ENCODE data around the gene ADPRHL1. TPM values are rescaled to one million over a fixed set of nuclear protein-coding genes. Genes with fewer than 3 reads are reported as not detected.

The ADPRHL1 gene
- total RNA-seq, 1 donor from 2014 or later = 0.22 TPM

GRCh38 chr13:113461022-113461751, 7.9 kb upstream of the ADPRHL1 start:
- H3K4me3 Mint-ChIP-seq = no peak overlapping the region
- H3K27me3 ChIP-seq = no peaks in the 10 kb centered on the region
- H3K27ac Mint-ChIP-seq = no peak overlapping the region
- no peak overlapping the region for H3K4me2 ChIP-seq
- H3K36me3 Mint-ChIP-seq = peaks cover 12% of the 10 kb centered on the region
- H3F3A ChIP-seq (ENCODE audit: low read depth) = no peaks in the 10 kb centered on the region
- H3K27ac ChIP-seq = no peak overlapping the region
- H3K27me3 Mint-ChIP-seq (ENCODE audit: insufficient read depth, low read depth) = peaks cover 3% of the 10 kb centered on the region
- H3K4me3 ChIP-seq = no peak overlapping the region
- DNase-seq (ENCODE audit: low spot score) = no peak
- H2AFZ ChIP-seq (replicated peaks) = no peak overlapping the region
- no peaks in the 10 kb centered on the region for H3K4me1 ChIP-seq
- no peaks in the 10 kb centered on the region for H3K79me2 ChIP-seq (ENCODE audit: low read depth)
- H4K20me1 ChIP-seq (ENCODE audit: low read depth) = no peaks in the 10 kb centered on the region
- no peaks in the 10 kb centered on the region for H3K4me1 Mint-ChIP-seq
- no peaks in the 10 kb centered on the region for H3K9me3 Mint-ChIP-seq
- H3K9ac ChIP-seq = no peak overlapping the region
- no peaks in the 10 kb centered on the region for H3K9me3 ChIP-seq (ENCODE audit: low read depth)
- TF ChIP-seq CTCF (IDR thresholded peaks at IDR 0.05) = no peak
- no peak for TF ChIP-seq EZH2phosphoT487 (IDR thresholded peaks at IDR 0.05)
- no peaks in the 10 kb centered on the region for H3K36me3 ChIP-seq

- Histone ChIP-seq H3K27me3 (no peaks in the 10 kb centered on the region), H3K9ac (no peak overlapping the region), H3K79me2 (ENCODE audit: low read depth) (no peaks in the 10 kb centered on the region), H4K20me1 (ENCODE audit: low read depth) (no peaks in the 10 kb centered on the region), H3K4me1 (no peaks in the 10 kb centered on the region), H3K9me3 (ENCODE audit: low read depth) (no peaks in the 10 kb centered on the region), H3K4me2 (no peak overlapping the region), H3K36me3 (no peaks in the 10 kb centered on the region), H3K27ac (no peak overlapping the region), H2AFZ (replicated peaks) (no peak overlapping the region), H3F3A (ENCODE audit: low read depth) (no peaks in the 10 kb centered on the region), H3K4me3 (no peak overlapping the region)
- H3K9me3 Mint-ChIP-seq = no peaks in the 10 kb centered on the region
- no peak overlapping the region for H3K4me3 Mint-ChIP-seq
- no peaks in the 10 kb centered on the region for H3K4me1 Mint-ChIP-seq
- DNase-seq (ENCODE audit: low spot score) = no peak
- no peak for TF ChIP-seq EZH2 (IDR thresholded peaks at IDR 0.05)
- TF ChIP-seq EZH2phosphoT487 (IDR thresholded peaks at IDR 0.05) = no peak
- TF ChIP-seq CTCF (IDR thresholded peaks at IDR 0.05) = no peak
- H3K36me3 Mint-ChIP-seq = peaks cover 15% of the 10 kb centered on the region
- H3K27ac Mint-ChIP-seq = no peak overlapping the region
- peaks cover 3% of the 10 kb centered on the region for H3K27me3 Mint-ChIP-seq (ENCODE audit: insufficient read depth, low read depth)
Observed at GRCh38 chr13:113460599-113460998, 7.3 kb upstream of the ADPRHL1 start.

- no peak overlapping the region for H2AFZ ChIP-seq (replicated peaks)
- peaks cover 3% of the 10 kb centered on the region for H3K27me3 Mint-ChIP-seq (ENCODE audit: insufficient read depth, low read depth)
- no peaks in the 10 kb centered on the region for H3K4me1 Mint-ChIP-seq
- H3K9me3 ChIP-seq (ENCODE audit: low read depth) = no peaks in the 10 kb centered on the region
- DNase-seq (ENCODE audit: low spot score) = no peak
- peaks cover 15% of the 10 kb centered on the region for H3K36me3 Mint-ChIP-seq
- H3K4me1 ChIP-seq = no peaks in the 10 kb centered on the region
- H3K4me3 ChIP-seq = no peak overlapping the region
- H3K4me3 Mint-ChIP-seq = no peak overlapping the region
- H3F3A ChIP-seq (ENCODE audit: low read depth) = no peaks in the 10 kb centered on the region
- no peak overlapping the region for H3K9ac ChIP-seq
- no peak overlapping the region for H3K27ac Mint-ChIP-seq
- TF ChIP-seq EZH2 (IDR thresholded peaks at IDR 0.05) (no peak), CTCF (IDR thresholded peaks at IDR 0.05) (no peak), EZH2phosphoT487 (IDR thresholded peaks at IDR 0.05) (no peak)
- no peaks in the 10 kb centered on the region for H3K27me3 ChIP-seq
- no peaks in the 10 kb centered on the region for H4K20me1 ChIP-seq (ENCODE audit: low read depth)
- no peaks in the 10 kb centered on the region for H3K36me3 ChIP-seq
- H3K27ac ChIP-seq = no peak overlapping the region
- H3K9me3 Mint-ChIP-seq = no peaks in the 10 kb centered on the region
- no peaks in the 10 kb centered on the region for H3K79me2 ChIP-seq (ENCODE audit: low read depth)
- no peak overlapping the region for H3K4me2 ChIP-seq
Observed at GRCh38 chr13:113460064-113460555, 6.8 kb upstream of the ADPRHL1 start.
